Hypothalamus (tissue), 51 donors: Measurements from ENCODE around the gene ZC3H13.
A peak's percentile ranks its signal among the peaks of the same experiment; 100 is the strongest.

Source experiments
- DNase-seq, 51 donors: peaks; one replicate each; lab custom pipeline; 2025; lab: John Stamatoyannopoulos, UW

ZC3H13 gene

GRCh38 chr13:46062185-46062584 is 9.6 kb upstream of the ZC3H13 start:
- DNase-seq, result no peak

GRCh38 chr13:46059405-46059804 is 6.9 kb upstream of the ZC3H13 start:
- DNase-seq, result peak in 4 of 51 donors; percentile 1 to 20 (median 4)

- DNase-seq, result no peak
Observed at GRCh38 chr13:46058268-46058667, 5.7 kb upstream of the ZC3H13 start.

GRCh38 chr13:46057256-46058015 is 4.9 kb upstream of the ZC3H13 start:
- peak in 7 of 51 donors; percentile 2 to 53 (median 9) for DNase-seq

- peak in 1 of 51 donors; percentile 29 for DNase-seq
Observed at GRCh38 chr13:46053162-46054012, 841 bp upstream of the ZC3H13 start.

- no peak for DNase-seq
Observed at GRCh38 chr13:46051968-46052318, 603 bp downstream of the ZC3H13 start.

- no peak for DNase-seq
Observed at GRCh38 chr13:46050771-46051170, 1.8 kb downstream of the ZC3H13 start.

GRCh38 chr13:46045424-46045823 is 7.1 kb downstream of the ZC3H13 start:
- DNase-seq, result no peak

- DNase-seq, result no peak
Observed at GRCh38 chr13:46043647-46044046, 8.9 kb downstream of the ZC3H13 start.

GRCh38 chr13:46041419-46041839 is 11.1 kb downstream of the ZC3H13 start:
- DNase-seq, result no peak

GRCh38 chr13:46040763-46041162 is 11.8 kb downstream of the ZC3H13 start:
- no peak for DNase-seq

- DNase-seq, result no peak
Observed at GRCh38 chr13:46039411-46040182, 12.9 kb downstream of the ZC3H13 start.

GRCh38 chr13:46038296-46038695 is 14.2 kb downstream of the ZC3H13 start:
- DNase-seq, result no peak

GRCh38 chr13:46035066-46035465 is 17.5 kb downstream of the ZC3H13 start:
- no peak for DNase-seq

- DNase-seq, result no peak
Observed at GRCh38 chr13:46032341-46032740, 20.2 kb downstream of the ZC3H13 start.

- DNase-seq, result no peak
Observed at GRCh38 chr13:46031581-46032263, 20.8 kb downstream of the ZC3H13 start.

- no peak for DNase-seq
Observed at GRCh38 chr13:46025157-46025556, 27.4 kb downstream of the ZC3H13 start.

- no peak for DNase-seq
Observed at GRCh38 chr13:46022481-46022880, 30.1 kb downstream of the ZC3H13 start.

GRCh38 chr13:46016216-46016615 is 36.3 kb downstream of the ZC3H13 start:
- DNase-seq, result no peak

- no peak for DNase-seq
Observed at GRCh38 chr13:46015366-46015765, 37.2 kb downstream of the ZC3H13 start.

- no peak for DNase-seq
Observed at GRCh38 chr13:46012404-46012803, 40.1 kb downstream of the ZC3H13 start.
